Gastrocnemius medialis (tissue), 4 donors: Measurements from ENCODE around the gene SZT2.

Source experiments
- CTCF ChIP-seq, 5 experiments: fragments of 450-650 bp in 3 of 5; fragments of 200-600 bp in 2 of 5; sonication (generic) in 2 of 5; IDR thresholded peaks in 4 of 5; conservative IDR thresholded peaks in 1 of 5; 1 replicate in 4 of 5; 2 replicates in 1 of 5; pipeline ENCODE4 v1.5.1; 2016 to 2019; ENCODE audit warnings: antibody characterized with exemption in 5 of 5, mild to moderate bottlenecking in 3 of 5, moderate library complexity in 3 of 5
- POLR2A ChIP-seq, 2 donors: fragments of 450-650 bp; IDR thresholded peaks; one replicate each; pipeline ENCODE4 v1.6.1; 2017; ENCODE audit warnings: antibody characterized with exemption in 2 of 2, mild to moderate bottlenecking in 2 of 2, moderate library complexity in 2 of 2

GRCh38 chr1:43420874-43421273 is 31.2 kb downstream of the SZT2 start:
- TF ChIP-seq CTCF (IDR thresholded peaks at IDR 0.05 in 4 of 5, conservative IDR thresholded peaks at IDR 0.05 in 1 of 5) = no peak
- no peak for TF ChIP-seq POLR2A (IDR thresholded peaks at IDR 0.05)
